Hematopoietic multipotent progenitor cell treated with erythropoietin and hydrocortisone succinate and interleukin-3 and kit ligand, for 4 days (in vitro differentiated cells): ENCODE results near the gene COL4A2.
"Not testable (repeated sequence)": the region's sequence is repeated elsewhere in the genome, so short reads cannot be mapped to it uniquely, and the experiment has no call there.

Experiments used
- DNase-seq: peaks from one replicate; pipeline ENCODE4 v3.0.0-alpha.2; 2015

The COL4A2 gene

DNA sequence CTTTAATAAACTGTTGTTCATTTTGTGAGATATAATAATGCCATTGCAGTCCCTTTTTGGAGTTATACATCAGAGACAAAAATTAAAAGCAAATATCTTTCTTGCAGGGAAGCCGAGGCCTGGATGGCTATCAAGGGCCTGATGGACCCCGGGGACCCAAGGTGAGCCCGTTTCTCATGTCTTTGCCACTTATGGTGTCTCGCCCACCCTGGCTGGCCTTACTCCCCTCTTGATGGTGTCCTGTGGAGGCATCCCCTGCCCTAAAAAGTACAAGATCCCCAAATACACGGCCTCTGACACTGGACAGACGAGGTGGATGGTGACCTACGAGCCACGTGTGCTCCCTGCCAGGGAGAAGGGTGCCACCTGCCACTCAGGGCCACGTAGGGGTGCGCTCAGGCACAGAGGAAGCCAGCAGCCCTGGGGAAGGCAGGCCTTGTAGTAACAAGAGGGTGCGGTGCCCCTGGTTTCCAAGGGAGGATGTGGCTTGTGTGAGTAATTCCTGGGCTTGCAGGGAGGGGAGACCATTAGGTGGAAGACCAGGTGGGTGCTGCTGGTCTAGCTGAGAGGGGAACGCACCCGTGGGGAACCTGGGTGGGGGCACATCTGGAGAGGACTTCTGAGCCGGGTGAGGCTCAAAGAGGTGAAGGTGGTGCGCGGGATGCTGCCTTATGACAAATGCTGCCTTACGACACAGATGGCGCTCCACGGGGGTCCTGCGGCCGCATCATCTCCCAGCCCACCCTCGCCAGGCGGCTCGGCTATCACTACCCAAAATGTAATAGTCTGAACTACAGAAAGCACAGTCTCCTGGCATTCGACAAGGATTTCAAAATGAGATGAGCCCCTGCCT is 138.9 kb downstream of the COL4A2 start:
- DNase-seq, result no peak

- no peak for DNase-seq
Measured at GRCh38 chr13:110446575-110446890, 139.4 kb downstream of the COL4A2 start.

DNA sequence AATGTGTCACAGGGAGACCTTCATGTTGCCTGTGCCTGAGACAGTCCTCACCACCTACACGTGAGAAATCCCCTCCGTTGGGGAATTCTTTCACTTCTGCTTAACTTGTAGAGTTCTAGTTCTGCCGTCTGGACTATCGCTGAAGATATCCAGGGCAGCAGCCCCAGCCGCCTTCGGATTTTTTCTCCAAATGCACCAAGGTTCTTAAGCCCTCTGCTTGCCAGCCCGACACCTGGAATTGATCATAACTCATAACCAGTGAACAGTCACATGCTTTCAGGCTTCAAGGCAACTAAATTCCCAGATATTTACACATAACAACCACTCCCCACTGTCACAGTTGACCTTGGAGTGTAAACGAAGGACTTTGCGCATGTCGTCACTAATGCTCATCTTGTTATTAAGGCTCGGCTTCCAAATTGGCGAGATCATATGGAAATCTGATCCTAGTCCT is 140.0 kb downstream of the COL4A2 start:
- DNase-seq, result no peak

DNA sequence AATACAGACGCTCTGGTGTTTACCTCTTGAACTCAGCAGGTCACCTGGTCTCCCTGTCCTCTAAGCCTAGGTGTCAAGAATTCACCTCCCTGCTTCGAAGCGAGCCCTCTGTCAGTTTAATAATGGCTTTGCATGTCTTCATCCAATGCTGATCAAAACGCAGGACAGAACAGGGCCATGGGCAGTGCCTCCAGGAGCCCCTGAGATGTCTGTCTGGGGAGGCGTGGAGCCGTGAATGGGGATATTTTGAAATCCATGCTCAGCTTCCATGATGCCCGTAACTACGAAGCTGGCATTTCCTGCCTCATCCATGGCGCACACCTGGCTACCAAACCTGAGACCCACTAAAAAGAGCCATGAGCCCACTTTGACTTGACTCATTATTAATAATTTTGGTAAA is 140.7 kb downstream of the COL4A2 start:
- DNase-seq, result no peak

GRCh38 chr13:110448230-110448629 is 141.1 kb downstream of the COL4A2 start:
- no peak for DNase-seq

GRCh38 chr13:110448677-110449076 is 141.6 kb downstream of the COL4A2 start:
- no peak for DNase-seq

GRCh38 chr13:110449219-110450015 is 142.3 kb downstream of the COL4A2 start:
- DNase-seq, result no peak

- DNase-seq, result no peak
Measured at GRCh38 chr13:110450016-110450900, 143.2 kb downstream of the COL4A2 start.

GRCh38 chr13:110450941-110451730 is 144.1 kb downstream of the COL4A2 start:
- no peak for DNase-seq

- not testable (repeated sequence) for DNase-seq
Measured at GRCh38 chr13:110453091-110453490, 146.0 kb downstream of the COL4A2 start.

GRCh38 chr13:110453797-110454196 is 146.7 kb downstream of the COL4A2 start:
- DNase-seq, result no peak

GRCh38 chr13:110454227-110454859 is 147.3 kb downstream of the COL4A2 start:
- DNase-seq, result no peak

GRCh38 chr13:110454956-110455355 is 147.9 kb downstream of the COL4A2 start:
- no peak for DNase-seq

DNA sequence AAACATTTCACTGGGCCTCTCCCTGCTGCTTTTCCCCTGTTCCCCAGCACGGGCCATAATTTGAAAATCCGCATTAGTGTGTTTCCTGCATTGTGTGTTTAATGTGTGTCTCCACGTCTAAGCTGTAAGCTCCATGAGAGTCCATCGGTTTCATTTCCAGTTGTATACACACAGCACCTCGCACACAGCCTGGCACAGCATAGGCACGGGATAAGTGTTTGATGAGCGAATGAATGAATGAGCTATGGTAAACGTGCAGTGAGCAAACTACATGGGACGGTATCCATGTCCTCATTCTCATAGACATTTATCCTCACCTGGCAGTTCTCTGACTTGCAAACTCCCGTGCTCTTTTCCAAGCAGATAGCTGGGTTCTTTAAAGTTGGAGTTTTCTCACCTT is 148.4 kb downstream of the COL4A2 start:
- no peak for DNase-seq

GRCh38 chr13:110455941-110456340 is 148.9 kb downstream of the COL4A2 start:
- DNase-seq, result peak; percentile 88

DNA sequence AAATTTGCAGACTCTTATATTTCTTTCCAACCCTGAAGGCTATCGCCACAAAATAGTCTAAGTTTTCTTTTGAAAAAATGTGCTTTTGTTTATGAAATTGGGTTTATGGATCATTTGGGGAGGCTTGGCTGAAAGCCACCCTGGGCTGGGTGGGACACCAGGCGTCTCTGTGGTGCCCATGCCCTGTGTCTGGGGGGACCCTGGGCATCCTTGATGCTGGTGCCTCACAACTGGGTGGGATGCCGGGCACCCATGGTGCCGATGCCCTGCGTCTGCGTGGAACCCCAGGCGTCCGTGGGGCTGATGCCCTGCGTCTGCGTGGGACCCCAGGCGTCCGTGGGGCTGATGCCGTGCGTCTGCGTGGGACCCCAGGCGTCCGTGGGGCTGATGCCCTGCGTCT is 149.5 kb downstream of the COL4A2 start:
- DNase-seq, result no peak

DNA sequence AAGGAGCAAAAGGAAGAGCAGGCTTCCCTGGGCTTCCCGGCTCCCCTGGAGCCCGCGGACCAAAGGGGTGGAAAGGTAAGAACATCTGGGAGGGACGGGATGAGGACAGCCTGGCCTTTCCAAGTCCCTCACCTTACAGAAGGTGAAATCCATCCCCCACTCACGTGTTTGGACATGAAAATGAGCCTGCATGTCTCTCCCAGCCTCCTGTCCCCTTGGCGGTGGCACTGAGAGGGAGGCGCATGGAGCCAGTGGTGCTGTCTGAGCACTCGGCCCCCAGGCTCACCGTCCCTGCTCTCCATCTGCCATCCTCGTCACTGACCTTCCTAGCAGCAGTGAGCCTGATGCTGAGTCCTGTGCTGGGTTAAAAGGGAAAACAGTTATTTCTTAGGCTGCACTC is 150.3 kb downstream of the COL4A2 start:
- no peak for DNase-seq

- no peak for DNase-seq
Measured at GRCh38 chr13:110458017-110458416, 150.9 kb downstream of the COL4A2 start.

DNA sequence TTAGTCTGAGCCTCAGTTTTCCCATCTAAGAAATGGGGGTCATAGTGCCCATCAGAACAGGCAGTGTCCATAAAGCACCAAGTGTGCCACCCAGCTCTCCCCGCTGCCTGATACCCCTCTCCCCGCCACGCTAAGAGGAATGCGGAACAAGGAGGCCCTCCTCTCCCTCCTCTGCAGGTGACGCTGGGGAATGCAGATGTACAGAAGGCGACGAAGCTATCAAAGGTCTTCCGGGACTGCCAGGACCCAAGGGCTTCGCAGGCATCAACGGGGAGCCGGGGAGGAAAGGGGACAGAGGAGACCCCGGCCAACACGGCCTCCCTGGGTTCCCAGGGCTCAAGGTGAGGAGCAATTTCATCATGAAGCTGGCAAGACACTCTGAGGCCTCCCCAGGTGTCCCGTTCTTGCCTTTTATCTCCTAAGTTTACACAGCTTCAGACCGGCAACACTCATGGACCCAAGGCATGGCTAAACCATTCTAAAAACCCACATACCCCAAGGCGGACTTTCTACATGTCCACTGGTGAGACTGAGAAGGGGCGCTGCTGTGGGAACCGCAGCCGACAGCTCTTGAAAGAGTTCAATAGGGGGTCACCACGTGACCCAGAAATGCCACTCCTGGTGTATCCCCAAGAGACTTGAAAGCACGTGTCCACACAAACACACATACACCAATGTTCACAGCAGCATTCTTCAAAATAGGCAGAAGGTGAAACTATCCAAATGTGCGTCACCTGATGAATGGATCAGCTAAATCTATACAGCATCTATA is 151.7 kb downstream of the COL4A2 start:
- no peak for DNase-seq

DNA sequence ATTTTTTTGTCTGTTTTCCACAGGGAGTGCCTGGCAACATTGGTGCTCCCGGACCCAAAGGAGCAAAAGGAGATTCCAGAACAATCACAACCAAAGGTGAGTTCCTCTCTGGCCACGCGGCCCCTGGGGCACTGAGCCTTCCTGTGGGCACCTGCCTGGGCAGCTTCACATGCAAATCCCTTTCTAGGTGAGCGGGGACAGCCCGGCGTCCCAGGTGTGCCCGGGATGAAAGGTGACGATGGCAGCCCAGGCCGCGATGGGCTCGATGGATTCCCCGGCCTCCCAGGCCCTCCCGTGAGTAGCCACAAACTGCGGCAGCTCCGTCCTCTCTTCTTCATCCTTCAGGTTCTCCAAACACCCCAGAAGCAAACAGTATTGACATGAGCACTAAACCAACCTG is 155.0 kb downstream of the COL4A2 start:
- DNase-seq, result no peak

DNA sequence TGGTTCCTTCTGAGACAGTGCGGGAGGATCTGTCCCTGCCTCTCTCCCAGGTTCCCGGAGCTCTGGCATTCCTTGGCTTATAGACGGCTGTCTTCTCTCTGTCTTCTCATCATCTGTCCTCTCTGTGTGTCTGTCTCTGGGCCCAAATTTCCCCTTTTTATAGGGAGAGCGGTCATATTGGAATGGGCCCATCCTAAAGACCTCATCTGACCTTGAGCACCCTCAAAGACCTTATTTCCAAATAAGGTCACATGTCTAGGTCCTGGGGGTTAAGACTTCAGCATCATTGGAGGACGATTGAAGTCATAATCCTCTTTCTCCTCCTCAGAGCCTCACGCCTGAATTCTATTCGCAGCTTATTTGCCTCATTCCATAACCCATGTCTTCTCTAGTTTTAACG is 156.1 kb downstream of the COL4A2 start:
- DNase-seq, result no peak
